BJ (cell line): Measurements from ENCODE around the gene FMN1. TPM values are rescaled to one million over a fixed set of nuclear protein-coding genes. Genes with fewer than 3 reads are reported as not detected.

Experiments used
- CTCF ChIA-PET: fragments of 350-600 bp; formaldehyde crosslinking; extraction: SDS; loops from one replicate; lab custom pipeline; 2021; ENCODE audit warnings: antibody characterized with exemption, inconsistent platforms; lab: Yijun Ruan, JAX
- POLR2A ChIA-PET: fragments of 300-600 bp; sonication (Branson Sonifier 250); formaldehyde crosslinking; extraction: SDS; loops from one replicate; lab custom pipeline; 2021; ENCODE audit warnings: antibody characterized with exemption; lab: Charles Lee
- DNase-seq: peaks from one replicate; pipeline ENCODE4 v3.0.0-alpha.2; 2011; ENCODE audit warnings: low read depth
- H3K27me3 ChIP-seq: 2 replicates; pipeline ENCODE4 v1.6.0; 2011; ENCODE audit warnings: low read length; ENCODE audit not compliant: control insufficient read depth, insufficient read depth
- H3K36me3 ChIP-seq: 2 replicates; pipeline ENCODE4 v1.5.1; 2011; ENCODE audit warnings: low read length; ENCODE audit not compliant: control insufficient read depth, insufficient read depth
- H3K4me3 ChIP-seq: 2 replicates; pipeline ENCODE4 v1.5.1; 2011; ENCODE audit warnings: low read depth, mild to moderate bottlenecking, control low read depth, low read length
- CTCF ChIP-seq: IDR thresholded peaks from 2 replicates; pipeline ENCODE4 v1.5.1; 2011; ENCODE audit warnings: low read depth, mild to moderate bottlenecking, control low read depth, inconsistent platforms, low read length, moderate library complexity; ENCODE audit not compliant: insufficient read depth
- polyA plus RNA-seq: library from polyadenylated mRNA; depleted of rRNA; stranded (reverse); fragments of >200 nt; gene quantifications from 2 replicates; pipeline ENCODE4 v1.2.3, GENCODE V29; 2011

Gene FMN1
- polyA plus RNA-seq, 1 experiment, result 2.6 TPM

- Histone ChIP-seq H3K36me3 (no peaks in the 10 kb centered on the region), H3K27me3 (no peaks in the 10 kb centered on the region), H3K4me3 (no peak overlapping the region)
- ChIA-PET POLR2A (no interaction called here), CTCF (interaction anchor here (0.7 to 4.3 kb wide), 3 partner anchors 169 to 336 kb away, joined by 3 to 17 read pairs (median 3); no protein-coding TSS in a partner anchor)
- no peak for TF ChIP-seq CTCF
- DNase-seq, result no peak
Observed at GRCh38 chr15:32986147-32986546, 208.4 kb downstream of the FMN1 start.

- no peak for DNase-seq
- Histone ChIP-seq H3K4me3 (no peak overlapping the region), H3K27me3 (no peaks in the 10 kb centered on the region), H3K36me3 (no peaks in the 10 kb centered on the region)
- ChIA-PET CTCF (interaction anchor here (1.4 to 4.3 kb wide), 2 partner anchors 140 to 333 kb away, joined by 5 to 17 read pairs; no protein-coding TSS in a partner anchor), POLR2A (no interaction called here)
- no peak for TF ChIP-seq CTCF
Observed at GRCh38 chr15:32983679-32984078, 210.8 kb downstream of the FMN1 start.

- ChIA-PET CTCF (interaction anchor here (0.6 to 4.3 kb wide), 4 partner anchors 138 to 332 kb away, joined by 3 to 17 read pairs (median 4); no protein-coding TSS in a partner anchor), POLR2A (interaction anchor here (0.6 kb wide), 1 partner anchor 46 kb away, joined by 3 read pairs; no protein-coding TSS in a partner anchor)
- peak; percentile 14 for DNase-seq
- H3K4me3 ChIP-seq, result no peak overlapping the region
- TF ChIP-seq CTCF, result no peak
- H3K27me3 ChIP-seq, result no peaks in the 10 kb centered on the region
- no peaks in the 10 kb centered on the region for H3K36me3 ChIP-seq
Observed at GRCh38 chr15:32982001-32982400, 212.5 kb downstream of the FMN1 start.

- Histone ChIP-seq H3K4me3 (no peak overlapping the region), H3K36me3 (no peaks in the 10 kb centered on the region), H3K27me3 (no peaks in the 10 kb centered on the region)
- no peak for TF ChIP-seq CTCF
- ChIA-PET CTCF (interaction anchor here (0.6 to 1.2 kb wide), 2 partner anchors 139 to 332 kb away, joined by 3 read pairs; no protein-coding TSS in a partner anchor), POLR2A (no interaction called here)
- no peak for DNase-seq
Observed at GRCh38 chr15:32981536-32981935, 213.0 kb downstream of the FMN1 start.

- CTCF ChIA-PET, result interaction anchor here (1.1 to 1.7 kb wide), 2 partner anchors 274 to 330 kb away, joined by 3 to 5 read pairs; no protein-coding TSS in a partner anchor
Observed at GRCh38 chr15:32979710-32980109, 214.8 kb downstream of the FMN1 start.

More at GRCh38 chr15:32979710-32980109, 214.8 kb downstream of the FMN1 start:
- POLR2A ChIA-PET, result interaction anchor here (0.6 to 0.7 kb wide), 3 partner anchors 31 to 258 kb away, joined by 3 to 24 read pairs (median 8); no protein-coding TSS in a partner anchor
- Histone ChIP-seq H3K27me3 (no peaks in the 10 kb centered on the region), H3K36me3 (no peaks in the 10 kb centered on the region), H3K4me3 (no peak overlapping the region)
- DNase-seq, result peak; percentile 85
- no peak for TF ChIP-seq CTCF
